Measurements from ENCODE around the gene CARD19. TPM values are rescaled to one million over a fixed set of nuclear protein-coding genes. Genes with fewer than 3 reads are reported as not detected.
A peak's percentile ranks its signal among the peaks of the same experiment; 100 is the strongest.

Gene CARD19
- total RNA-seq, 1 experiment from 2014 or later = 97.5 TPM

DNA sequence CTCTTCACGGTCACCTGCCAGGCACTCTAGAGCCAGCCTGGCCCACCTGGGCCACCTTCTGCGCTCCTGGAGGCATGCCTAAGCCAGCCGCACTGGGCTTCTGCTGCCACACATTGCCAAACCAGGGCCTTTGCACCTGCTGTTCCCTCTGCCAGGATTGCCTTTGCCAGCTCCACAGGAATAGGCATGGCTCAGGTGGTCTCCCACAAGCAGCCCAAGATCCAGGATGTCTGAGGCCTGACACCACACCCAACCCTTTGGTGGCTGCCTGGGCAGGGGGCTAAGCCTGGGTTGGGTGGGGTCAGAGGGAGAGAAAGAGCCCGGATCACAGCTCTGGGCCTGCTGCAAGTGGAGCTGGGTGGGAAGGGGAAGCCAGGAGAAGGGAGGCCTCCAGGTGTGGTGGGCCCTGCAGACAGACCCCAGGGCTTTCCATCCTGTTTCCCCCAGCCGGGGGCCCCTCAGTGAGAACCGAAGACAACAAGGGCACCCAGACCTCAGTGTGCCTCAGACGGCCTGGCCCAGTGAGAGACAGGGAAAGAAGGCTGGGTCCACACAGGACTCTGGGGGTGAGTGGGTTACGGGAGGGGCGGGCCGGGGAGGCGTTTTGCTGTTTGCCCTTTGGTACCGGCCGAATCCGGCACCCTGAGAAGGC is 38.2 kb upstream of the CARD19 start:
- Histone ChIP-seq H3K9me2 (ENCODE audit: insufficient read depth) (no peaks in the 10 kb centered on the region), H2AFZ (peak overlapping the region; percentile 60; the same call in 1 of the 2 replicates), H3K4me1 (replicated peaks; ENCODE audit: insufficient read depth) (peaks cover 7% of the 10 kb centered on the region), H3K4me3 (peak overlapping the region; percentile 57; the same call in 1 of the 2 replicates), H4K20me1 (ENCODE audit: insufficient read depth) (no peaks in the 10 kb centered on the region), H3K9me3 (ENCODE audit: insufficient read depth, low read depth) (no peaks in the 10 kb centered on the region), H3K27me3 (ENCODE audit: insufficient read depth, low read depth) (no peaks in the 10 kb centered on the region), H3K79me2 (ENCODE audit: low read depth) (no peaks in the 10 kb centered on the region), H3K36me3 (ENCODE audit: low read depth) (no peaks in the 10 kb centered on the region), H3K4me2 (peak overlapping the region; percentile 84), H3K27ac (no peak overlapping the region), H3F3A (ENCODE audit: insufficient read depth, low read depth) (peaks cover 5% of the 10 kb centered on the region; the same call in 1 of the 2 replicates)
- DNase-seq = no peak
- intact Hi-C loops (cut with micrococcal nuclease; ENCODE audit: unreplicated experiment) = no loop called here
- BruUV-seq (replicated peaks) = no TSS peak
- POLR2A ChIA-PET (ENCODE audit: unreplicated experiment) = no interaction called here
- TF ChIP-seq, protein P1, sequence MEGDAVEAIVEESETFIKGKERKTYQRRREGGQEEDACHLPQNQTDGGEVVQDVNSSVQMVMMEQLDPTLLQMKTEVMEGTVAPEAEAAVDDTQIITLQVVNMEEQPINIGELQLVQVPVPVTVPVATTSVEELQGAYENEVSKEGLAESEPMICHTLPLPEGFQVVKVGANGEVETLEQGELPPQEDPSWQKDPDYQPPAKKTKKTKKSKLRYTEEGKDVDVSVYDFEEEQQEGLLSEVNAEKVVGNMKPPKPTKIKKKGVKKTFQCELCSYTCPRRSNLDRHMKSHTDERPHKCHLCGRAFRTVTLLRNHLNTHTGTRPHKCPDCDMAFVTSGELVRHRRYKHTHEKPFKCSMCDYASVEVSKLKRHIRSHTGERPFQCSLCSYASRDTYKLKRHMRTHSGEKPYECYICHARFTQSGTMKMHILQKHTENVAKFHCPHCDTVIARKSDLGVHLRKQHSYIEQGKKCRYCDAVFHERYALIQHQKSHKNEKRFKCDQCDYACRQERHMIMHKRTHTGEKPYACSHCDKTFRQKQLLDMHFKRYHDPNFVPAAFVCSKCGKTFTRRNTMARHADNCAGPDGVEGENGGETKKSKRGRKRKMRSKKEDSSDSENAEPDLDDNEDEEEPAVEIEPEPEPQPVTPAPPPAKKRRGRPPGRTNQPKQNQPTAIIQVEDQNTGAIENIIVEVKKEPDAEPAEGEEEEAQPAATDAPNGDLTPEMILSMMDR (conservative IDR thresholded peaks at IDR 0.05) = no peak
- TF ChIP-seq EZH2 (IDR thresholded peaks at IDR 0.05; ENCODE audit: low read depth) = no peak
- CTCF ChIA-PET = no interaction called here

DNA sequence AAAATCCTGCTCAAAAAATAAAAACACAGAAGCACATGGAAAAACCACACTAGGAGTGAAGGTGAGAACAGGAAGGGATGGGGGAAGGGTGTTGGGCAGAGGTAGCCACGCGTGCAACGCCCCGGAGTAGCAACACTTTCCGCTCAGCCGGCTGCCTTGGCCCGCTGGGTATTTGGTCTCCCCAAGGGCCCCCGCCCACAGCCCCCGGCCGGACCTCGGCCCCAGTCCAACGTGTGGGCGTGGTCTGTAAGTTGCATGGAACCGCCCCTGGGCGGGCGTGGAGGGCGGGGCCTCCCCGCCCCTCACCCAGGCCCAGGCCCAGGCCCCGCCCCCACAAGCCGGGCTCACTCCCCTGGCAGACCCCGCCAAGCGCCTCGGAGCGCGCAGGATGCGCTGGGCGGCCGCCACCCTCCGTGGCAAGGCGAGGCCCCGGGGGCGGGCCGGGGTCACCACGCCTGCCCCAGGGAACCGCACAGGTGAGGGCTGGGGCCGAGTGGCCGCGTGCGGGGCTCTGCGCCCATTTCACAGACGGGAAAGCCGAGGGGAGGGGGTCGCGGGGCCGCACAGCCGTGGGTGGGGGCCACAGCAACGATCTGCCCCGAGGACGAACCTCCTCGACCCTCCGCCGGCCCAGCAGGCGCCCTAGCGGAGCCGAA is 37.5 kb upstream of the CARD19 start, which contains the start of gene SUSD3:
SUSD3 (plus strand) TSS at position 347 of the 656 bp plus-strand sequence; CDS start at position 389, 42 bp downstream.
- H3K9me3 ChIP-seq (ENCODE audit: insufficient read depth, low read depth) = no peaks in the 10 kb centered on the region
- no TSS peak for BruUV-seq (replicated peaks)
- H3K9me2 ChIP-seq (ENCODE audit: insufficient read depth) = no peaks in the 10 kb centered on the region
- peaks cover 7% of the 10 kb centered on the region for H3K4me1 ChIP-seq (replicated peaks; ENCODE audit: insufficient read depth)
- H3K4me3 ChIP-seq = peak within 1 kb of the TSS; percentile 57; the same call in 1 of the 2 replicates
- H3K4me2 ChIP-seq = peak within 1 kb of the TSS; percentile 84
- H3K27ac ChIP-seq = no peak within 1 kb of the TSS
- intact Hi-C loops (cut with micrococcal nuclease; ENCODE audit: unreplicated experiment) = no loop called here
- ChIA-PET CTCF (no interaction called here), POLR2A (ENCODE audit: unreplicated experiment) (no interaction called here)
- no peaks in the 10 kb centered on the region for H3K79me2 ChIP-seq (ENCODE audit: low read depth)
- peak; percentile 66 to 76 for DNase-seq
- H3K36me3 ChIP-seq (ENCODE audit: low read depth) = no peaks in the 10 kb centered on the region
- H3F3A ChIP-seq (ENCODE audit: insufficient read depth, low read depth) = peaks cover 4% of the 10 kb centered on the region; the same call in 1 of the 2 replicates
- H3K27me3 ChIP-seq (ENCODE audit: insufficient read depth, low read depth) = no peaks in the 10 kb centered on the region
- peak within 1 kb of the TSS; percentile 60; the same call in 1 of the 2 replicates for H2AFZ ChIP-seq
- TF ChIP-seq EZH2 (IDR thresholded peaks at IDR 0.05; ENCODE audit: low read depth) = no peak
- TF ChIP-seq, protein P1 (conservative IDR thresholded peaks at IDR 0.05) = no peak
- H4K20me1 ChIP-seq (ENCODE audit: insufficient read depth) = no peaks in the 10 kb centered on the region

DNA sequence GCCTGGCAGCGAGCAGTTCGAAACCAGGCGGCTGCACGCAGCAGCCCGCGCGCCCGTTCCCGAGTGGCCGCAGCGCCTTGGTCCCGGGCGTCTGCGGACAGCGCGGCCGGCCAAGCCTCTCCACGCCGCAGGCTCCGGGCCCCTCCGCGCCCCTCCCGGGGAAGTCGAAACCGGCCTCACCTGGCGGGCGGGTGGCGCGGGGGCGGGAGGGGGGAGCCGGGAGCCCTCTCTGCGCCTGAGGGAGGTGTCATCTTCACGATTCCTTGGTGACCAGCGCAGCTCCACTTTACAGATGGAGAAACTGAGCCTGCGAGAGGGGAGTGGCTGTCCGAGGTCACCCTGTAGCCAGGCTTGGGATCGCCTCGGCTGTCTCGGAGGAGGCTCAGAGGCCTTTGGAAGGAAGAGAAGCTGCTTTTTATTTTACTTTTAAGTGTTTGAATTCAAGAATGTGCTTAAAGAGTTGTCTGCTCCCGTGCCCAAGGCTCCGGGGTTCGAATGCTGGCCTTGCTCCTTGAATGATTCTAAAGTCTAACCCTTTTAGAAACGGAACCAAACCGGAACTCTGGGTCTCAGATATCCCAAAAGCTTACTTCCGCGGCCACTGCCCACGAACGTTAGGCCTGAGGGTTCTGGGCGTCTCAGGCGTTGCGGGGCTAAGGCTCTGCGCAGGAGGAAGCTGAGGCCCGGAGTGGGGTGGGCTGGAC is 36.9 kb upstream of the CARD19 start:
- Histone ChIP-seq H3K4me2 (peak overlapping the region; percentile 84), H3K27ac (no peak overlapping the region), H4K20me1 (ENCODE audit: insufficient read depth) (no peaks in the 10 kb centered on the region), H3K27me3 (ENCODE audit: insufficient read depth, low read depth) (no peaks in the 10 kb centered on the region), H3K36me3 (ENCODE audit: low read depth) (no peaks in the 10 kb centered on the region), H2AFZ (0 out of 2 replicates have a peak overlapping the region, but pooled peaks have one; percentile 58), H3K79me2 (ENCODE audit: low read depth) (no peaks in the 10 kb centered on the region), H3K4me3 (peak overlapping the region; percentile 57; the same call in 1 of the 2 replicates), H3F3A (ENCODE audit: insufficient read depth, low read depth) (no peaks in the 10 kb centered on the region; the same call in 1 of the 2 replicates), H3K4me1 (replicated peaks; ENCODE audit: insufficient read depth) (peaks cover 7% of the 10 kb centered on the region), H3K9me2 (ENCODE audit: insufficient read depth) (no peaks in the 10 kb centered on the region), H3K9me3 (ENCODE audit: insufficient read depth, low read depth) (no peaks in the 10 kb centered on the region)
- no peak for DNase-seq
- intact Hi-C loops (cut with micrococcal nuclease; ENCODE audit: unreplicated experiment) = no loop called here
- BruUV-seq (replicated peaks) = TSS peak; percentile 59
- POLR2A ChIA-PET (ENCODE audit: unreplicated experiment) = interaction anchor here (0.6 kb wide), 1 partner anchor 61 kb away, joined by 4 read pairs; no protein-coding TSS in a partner anchor
- CTCF ChIA-PET = no interaction called here
- no peak for TF ChIP-seq EZH2 (IDR thresholded peaks at IDR 0.05; ENCODE audit: low read depth)
